Thymus (tissue), 11 donors: ENCODE measurements around the gene NTM. TPM values are rescaled to one million over a fixed set of nuclear protein-coding genes. Genes with fewer than 3 reads are reported as not detected.

Experiments
- DNase-seq, 9 donors: peaks; one replicate each; pipeline ENCODE4 v3.0.0-alpha.2; 2013; ENCODE audit warnings: low spot score in 9 of 9, low read depth in 6 of 9, missing footprints in 1 of 9
- H3K27ac ChIP-seq, 2 donors: one replicate each; pipeline ENCODE4 v1.5.1; 2013; ENCODE audit warnings: control low read depth in 1 of 2, low read depth in 1 of 2, low read length in 1 of 2, mild to moderate bottlenecking in 1 of 2, moderate library complexity in 1 of 2
- H3K27me3 ChIP-seq, 2 donors: one replicate each; pipeline ENCODE4 v1.5.1; 2013; ENCODE audit warnings: low read length in 1 of 2; ENCODE audit not compliant: control insufficient read depth in 2 of 2, insufficient read depth in 1 of 2
- H3K36me3 ChIP-seq, 2 donors: one replicate each; pipeline ENCODE4 v1.5.1; 2013; ENCODE audit warnings: low read length in 1 of 2, mild to moderate bottlenecking in 1 of 2, moderate library complexity in 1 of 2; ENCODE audit not compliant: control insufficient read depth in 2 of 2, insufficient read depth in 2 of 2
- H3K4me1 ChIP-seq, 2 donors: one replicate each; pipeline ENCODE4 v1.5.1; 2013; ENCODE audit warnings: low read length in 2 of 2; ENCODE audit not compliant: control insufficient read depth in 2 of 2, insufficient read depth in 2 of 2
- H3K4me3 ChIP-seq, 2 donors: one replicate each; pipeline ENCODE4 v1.5.1; 2013; ENCODE audit warnings: low read length in 2 of 2, control low read depth in 1 of 2, mild to moderate bottlenecking in 1 of 2
- H3K9me3 ChIP-seq, 2 donors: one replicate each; pipeline ENCODE4 v1.5.1; 2013; ENCODE audit warnings: low read length in 1 of 2, mild to moderate bottlenecking in 1 of 2; ENCODE audit not compliant: control insufficient read depth in 2 of 2, insufficient read depth in 1 of 2
- WGBS: extraction: QIAGEN DNeasy Blood & Tissue Kit; methylation state at CpG from one replicate; pipeline ENCODE4 v1.1.7; 2013; 5-methylcytosine and 5-hydroxymethylcytosine counted together
- polyA plus RNA-seq: library from polyadenylated mRNA; stranded (reverse); fragments of 200-250 nt; gene quantifications from one replicate; pipeline ENCODE4 v1.2.3, GENCODE V29; 2013
- total RNA-seq: library from RNA; stranded (reverse); fragments of 120-200 nt; gene quantifications from one replicate; pipeline ENCODE4 v1.2.4, GENCODE V29; 2013
- donor health status: healthy.

Gene NTM
- total and polyA plus RNA-seq, 2 donors: 0.18 to 0.47 TPM

- H3K4me1 ChIP-seq: no peaks in the 10 kb centered on the region
- no peak overlapping the region for H3K4me3 ChIP-seq
- no peaks in the 10 kb centered on the region for H3K9me3 ChIP-seq
- no peaks in the 10 kb centered on the region for H3K36me3 ChIP-seq
- no peak for DNase-seq
- H3K27ac ChIP-seq: no peak overlapping the region
- 83% methylated on average over 5 of the region's 5 CpGs for WGBS
- H3K27me3 ChIP-seq: peaks cover 5 to 6% of the 10 kb centered on the region in 2 donors
These were observed 546.2 kb downstream of the NTM start for GRCh38 chr11:131916638-131917037.

- H3K36me3 ChIP-seq: no peaks in the 10 kb centered on the region
- H3K9me3 ChIP-seq: no peaks in the 10 kb centered on the region
- no peaks in the 10 kb centered on the region for H3K27me3 ChIP-seq
- H3K27ac ChIP-seq: no peak overlapping the region
- no peaks in the 10 kb centered on the region for H3K4me1 ChIP-seq
- 79% methylated on average over 12 of the region's 12 CpGs for WGBS
- H3K4me3 ChIP-seq: no peak overlapping the region
- no peak for DNase-seq
These were observed 547.4 kb downstream of the NTM start for GRCh38 chr11:131917634-131918384.

DNA sequence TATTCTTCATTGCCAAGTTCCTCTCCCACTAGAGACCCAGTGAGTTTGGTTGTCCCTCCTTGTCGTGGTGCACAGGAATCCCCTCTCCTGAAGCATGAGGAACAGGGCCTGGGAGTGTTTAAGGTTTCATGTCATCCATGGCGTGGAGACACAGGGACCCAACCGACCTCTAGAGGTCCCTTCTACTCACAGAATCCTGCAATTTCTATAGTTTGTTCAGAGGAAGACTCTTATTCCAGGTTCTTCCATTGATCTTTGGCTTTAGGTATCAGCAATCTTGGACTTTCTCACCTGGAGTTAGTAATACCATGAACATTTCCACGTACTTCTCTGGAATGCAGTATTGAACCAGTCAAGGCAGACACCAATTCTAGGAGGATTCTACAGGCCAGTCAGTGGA is 548.2 kb downstream of the NTM start:
- Histone ChIP-seq H3K4me3 (no peak overlapping the region), H3K9me3 (no peaks in the 10 kb centered on the region), H3K36me3 (no peaks in the 10 kb centered on the region), H3K4me1 (no peaks in the 10 kb centered on the region), H3K27me3 (no peaks in the 10 kb centered on the region), H3K27ac (no peak overlapping the region)
- 83% methylated on average over 4 of the region's 4 CpGs for WGBS
- DNase-seq: no peak

GRCh38 chr11:131922220-131922619 is 551.8 kb downstream of the NTM start:
- H3K27ac ChIP-seq: no peak overlapping the region
- H3K4me3 ChIP-seq: no peak overlapping the region
- H3K9me3 ChIP-seq: no peaks in the 10 kb centered on the region
- WGBS: 94% methylated on average over 6 of the region's 6 CpGs
- no peaks in the 10 kb centered on the region for H3K36me3 ChIP-seq
- DNase-seq: no peak
- H3K4me1 ChIP-seq: no peaks in the 10 kb centered on the region
- H3K27me3 ChIP-seq: no peaks in the 10 kb centered on the region

DNA sequence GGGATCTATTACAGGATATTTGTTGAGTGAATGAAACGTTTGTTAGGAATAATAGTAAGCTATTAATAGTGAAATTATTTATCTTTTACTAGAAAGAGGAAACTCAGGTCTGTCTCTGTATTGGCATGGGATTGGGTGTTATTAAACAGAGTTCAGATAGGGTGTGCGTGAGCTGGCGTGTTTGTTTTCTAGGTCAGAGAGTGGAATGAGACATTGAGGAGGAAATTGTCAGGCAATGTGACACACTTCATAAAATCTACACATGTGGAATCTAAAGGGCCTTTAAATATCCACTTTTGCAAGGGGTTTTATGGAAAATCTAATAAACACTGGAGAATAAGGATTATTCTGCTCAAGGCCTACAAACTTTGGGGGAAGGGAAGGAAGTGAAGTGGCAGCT is 552.9 kb downstream of the NTM start:
- no peak for DNase-seq
- no peak overlapping the region for H3K27ac ChIP-seq
- H3K36me3 ChIP-seq: no peaks in the 10 kb centered on the region
- H3K4me3 ChIP-seq: no peak overlapping the region
- H3K9me3 ChIP-seq: no peaks in the 10 kb centered on the region
- H3K4me1 ChIP-seq: no peaks in the 10 kb centered on the region
- 81% methylated on average over 3 of the region's 3 CpGs for WGBS
- no peaks in the 10 kb centered on the region for H3K27me3 ChIP-seq

DNA sequence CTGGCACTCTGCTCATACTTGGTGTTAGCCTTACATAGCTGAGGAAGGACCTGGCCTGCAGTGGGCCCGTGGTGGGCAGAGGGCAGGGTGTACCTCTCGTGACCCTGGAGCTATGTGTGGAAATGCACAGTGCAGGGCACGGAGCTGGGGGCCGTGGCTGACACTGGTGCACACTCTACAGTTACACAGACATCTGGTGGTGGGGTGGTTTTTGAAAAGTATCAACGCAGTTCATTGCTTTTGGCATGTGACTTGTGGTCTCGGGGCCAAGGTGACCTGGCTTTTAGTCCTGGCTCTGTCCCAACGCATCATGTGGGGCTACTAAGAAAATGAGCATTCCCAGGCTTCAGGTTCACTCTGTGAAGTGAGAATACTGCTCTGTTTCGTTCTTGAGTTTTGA is 553.6 kb downstream of the NTM start:
- H3K9me3 ChIP-seq: no peaks in the 10 kb centered on the region
- no peak overlapping the region for H3K4me3 ChIP-seq
- no peaks in the 10 kb centered on the region for H3K27me3 ChIP-seq
- H3K27ac ChIP-seq: no peak overlapping the region
- no peaks in the 10 kb centered on the region for H3K36me3 ChIP-seq
- WGBS: 82% methylated on average over 8 of the region's 8 CpGs
- no peak for DNase-seq
- H3K4me1 ChIP-seq: no peaks in the 10 kb centered on the region

GRCh38 chr11:131924457-131925201 is 554.2 kb downstream of the NTM start:
- no peaks in the 10 kb centered on the region for H3K9me3 ChIP-seq
- H3K4me1 ChIP-seq: no peaks in the 10 kb centered on the region
- no peaks in the 10 kb centered on the region for H3K36me3 ChIP-seq
- WGBS: 66% methylated on average over 4 of the region's 4 CpGs
- no peaks in the 10 kb centered on the region for H3K27me3 ChIP-seq
- no peak for DNase-seq
- no peak overlapping the region for H3K4me3 ChIP-seq
- no peak overlapping the region for H3K27ac ChIP-seq

GRCh38 chr11:131925829-131926228 is 555.4 kb downstream of the NTM start:
- Histone ChIP-seq H3K4me3 (no peak overlapping the region), H3K27ac (no peak overlapping the region), H3K9me3 (no peaks in the 10 kb centered on the region), H3K36me3 (no peaks in the 10 kb centered on the region), H3K27me3 (no peaks in the 10 kb centered on the region), H3K4me1 (no peaks in the 10 kb centered on the region)
- DNase-seq: no peak
- WGBS: 92% methylated on average over 4 of the region's 4 CpGs

- 62% methylated on average over 11 of the region's 11 CpGs for WGBS
These were observed 558.6 kb downstream of the NTM start for GRCh38 chr11:131928992-131929391.

More at GRCh38 chr11:131928992-131929391, 558.6 kb downstream of the NTM start:
- DNase-seq: no peak
- no peaks in the 10 kb centered on the region for H3K9me3 ChIP-seq
- no peaks in the 10 kb centered on the region for H3K36me3 ChIP-seq
- H3K27ac ChIP-seq: no peak overlapping the region
- H3K4me3 ChIP-seq: no peak overlapping the region
- no peaks in the 10 kb centered on the region for H3K27me3 ChIP-seq
- no peaks in the 10 kb centered on the region for H3K4me1 ChIP-seq
